Measurements from ENCODE around the gene C10orf90.

Gene C10orf90

GRCh38 chr10:126538439-126539135, 131.9 kb downstream of the C10orf90 start:
- DNase-seq (ENCODE audit: low read depth), result no peak

DNA sequence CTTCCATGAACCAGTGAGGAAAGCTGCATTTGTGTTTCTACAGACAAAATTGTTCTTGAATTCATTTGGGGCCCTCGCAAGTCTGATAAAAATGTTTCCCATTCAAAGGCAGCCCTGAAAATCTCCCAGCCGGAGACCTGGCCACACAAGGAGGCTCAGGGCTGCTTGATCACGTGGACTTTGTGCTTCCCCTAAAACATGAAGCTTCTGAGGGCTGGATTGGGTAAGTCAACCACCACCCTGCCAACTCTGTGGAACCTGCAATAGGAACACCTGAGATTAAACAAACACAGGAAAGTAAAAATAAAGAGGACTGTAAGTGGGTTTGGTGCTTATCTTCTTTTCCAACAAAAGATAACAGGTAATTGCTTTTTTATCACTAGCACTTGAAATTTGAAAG, 133.8 kb downstream of the C10orf90 start:
- no peak for DNase-seq (ENCODE audit: low read depth)

- no peak for DNase-seq (ENCODE audit: low read depth)
Observed at GRCh38 chr10:126536148-126536547, 134.3 kb downstream of the C10orf90 start.

GRCh38 chr10:126533644-126534043, 136.8 kb downstream of the C10orf90 start:
- no peak for DNase-seq (ENCODE audit: low read depth)

DNA sequence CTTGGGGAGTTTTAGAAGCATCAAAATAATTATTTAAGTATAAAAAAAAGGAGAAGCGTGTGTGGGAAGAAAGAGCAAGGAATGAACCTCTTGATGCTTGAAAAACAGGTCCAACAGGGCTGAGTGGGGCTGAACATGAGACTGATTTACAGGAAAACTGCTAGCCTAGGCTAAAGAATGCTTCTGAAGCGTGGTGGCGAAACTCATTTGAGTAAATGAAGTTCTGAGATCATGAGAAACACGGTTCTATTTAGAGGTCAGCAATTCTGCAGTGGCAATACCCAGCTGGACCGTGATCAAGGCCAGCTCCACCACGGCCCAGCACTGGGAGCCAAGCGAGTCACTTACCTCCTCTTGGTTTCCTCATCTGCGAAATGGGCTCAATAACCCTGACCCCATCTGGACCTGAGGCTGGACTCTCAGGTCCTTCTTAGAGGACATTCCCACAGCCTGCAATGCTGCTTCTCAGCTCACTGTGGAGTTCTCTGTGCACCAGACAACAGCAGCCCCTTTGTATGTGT, 142.1 kb downstream of the C10orf90 start:
- DNase-seq (ENCODE audit: low read depth), result no peak

- no peak for DNase-seq (ENCODE audit: low read depth)
Observed at GRCh38 chr10:126527645-126528314, 142.7 kb downstream of the C10orf90 start.

DNA sequence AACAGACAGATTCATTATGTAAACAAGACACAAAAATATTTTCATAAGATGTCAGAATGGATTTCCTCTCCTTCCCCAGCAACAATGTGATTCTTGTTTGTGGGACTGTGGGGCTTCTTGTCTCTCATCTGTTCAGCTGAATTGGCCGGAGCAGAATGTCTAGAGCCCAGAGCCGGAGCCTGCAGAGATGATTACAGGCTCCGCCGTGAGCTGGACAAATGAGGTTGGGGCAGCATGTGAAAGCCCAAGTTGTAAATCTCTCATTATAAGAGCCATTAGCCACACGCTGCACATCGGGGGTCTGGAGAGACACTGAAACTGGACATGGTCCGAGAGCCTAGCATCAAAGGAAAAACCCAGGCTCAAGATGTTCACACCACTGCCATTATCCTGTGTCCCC, 145.2 kb downstream of the C10orf90 start:
- no peak for DNase-seq (ENCODE audit: low read depth)

DNA sequence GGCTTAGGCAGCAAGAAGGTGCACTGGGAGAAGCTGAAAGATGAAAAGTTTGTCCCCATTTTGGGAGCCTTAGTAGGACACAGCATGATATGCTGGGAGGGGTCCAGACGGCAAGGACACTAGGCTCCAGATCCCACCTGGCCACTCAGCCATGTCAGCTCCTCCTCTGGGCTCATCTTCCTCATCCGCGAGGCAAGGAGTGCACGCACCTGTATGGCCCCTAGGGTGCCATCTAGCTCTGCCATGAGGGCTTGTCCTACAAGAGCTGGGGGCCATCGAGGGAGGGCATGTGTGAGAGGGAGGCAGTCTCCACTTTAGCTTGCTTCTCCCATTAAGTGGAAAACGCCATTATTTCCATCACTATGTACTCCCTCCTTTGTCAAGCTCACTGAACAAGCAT, 146.0 kb downstream of the C10orf90 start:
- no peak for DNase-seq (ENCODE audit: low read depth)

- no peak for DNase-seq (ENCODE audit: low read depth)
Observed at GRCh38 chr10:126523071-126523470, 147.4 kb downstream of the C10orf90 start.

GRCh38 chr10:126521399-126521798, 149.1 kb downstream of the C10orf90 start:
- no peak for DNase-seq (ENCODE audit: low read depth)

DNA sequence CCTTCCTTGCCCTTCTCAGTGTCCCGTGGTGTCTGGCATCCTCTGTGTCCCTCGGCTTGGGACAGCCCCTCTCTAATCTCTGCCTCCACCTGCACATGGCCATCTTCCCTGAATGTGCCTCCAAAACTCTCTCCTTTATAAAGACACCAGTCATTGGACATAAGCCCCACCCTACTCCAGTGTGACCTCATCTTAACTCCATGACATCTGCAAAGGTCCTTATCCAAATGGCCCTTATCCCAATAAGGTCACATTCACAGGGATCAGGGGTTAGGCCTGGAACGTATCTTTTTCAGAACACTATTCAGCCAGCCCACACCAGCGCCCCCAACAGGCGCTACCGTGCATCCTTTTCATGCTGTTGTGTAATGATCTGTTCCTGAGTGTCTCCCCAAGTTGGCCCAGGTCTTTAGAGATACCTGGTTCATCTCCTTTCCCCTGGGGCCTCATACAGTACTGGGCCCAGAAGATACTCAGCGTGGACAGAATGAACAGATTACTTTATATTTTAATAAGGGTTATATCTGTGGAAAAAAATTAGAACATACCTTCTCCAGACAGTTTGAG, 149.7 kb downstream of the C10orf90 start:
- no peak for DNase-seq (ENCODE audit: low read depth)

GRCh38 chr10:126519992-126520391, 150.5 kb downstream of the C10orf90 start:
- no peak for DNase-seq (ENCODE audit: low read depth)

DNA sequence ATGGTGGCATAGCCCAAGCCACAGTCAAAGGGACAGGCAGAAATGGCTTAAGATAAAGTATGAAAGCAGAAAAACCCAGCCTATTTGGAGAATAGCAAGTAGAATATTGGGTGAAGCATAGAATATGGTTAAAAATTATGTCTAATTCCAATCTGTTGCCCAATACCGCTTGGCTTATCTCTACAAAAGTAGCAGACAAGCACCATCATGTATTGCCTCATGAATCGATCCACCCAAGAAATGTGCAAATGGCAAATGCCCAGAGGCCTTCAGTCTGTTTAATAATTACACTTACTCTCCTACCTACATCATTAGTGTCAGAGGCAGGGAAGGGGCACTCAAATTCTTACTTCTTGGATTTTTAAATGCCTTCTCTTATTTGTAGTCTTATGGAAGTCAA, 151.3 kb downstream of the C10orf90 start:
- DNase-seq (ENCODE audit: low read depth), result no peak

DNA sequence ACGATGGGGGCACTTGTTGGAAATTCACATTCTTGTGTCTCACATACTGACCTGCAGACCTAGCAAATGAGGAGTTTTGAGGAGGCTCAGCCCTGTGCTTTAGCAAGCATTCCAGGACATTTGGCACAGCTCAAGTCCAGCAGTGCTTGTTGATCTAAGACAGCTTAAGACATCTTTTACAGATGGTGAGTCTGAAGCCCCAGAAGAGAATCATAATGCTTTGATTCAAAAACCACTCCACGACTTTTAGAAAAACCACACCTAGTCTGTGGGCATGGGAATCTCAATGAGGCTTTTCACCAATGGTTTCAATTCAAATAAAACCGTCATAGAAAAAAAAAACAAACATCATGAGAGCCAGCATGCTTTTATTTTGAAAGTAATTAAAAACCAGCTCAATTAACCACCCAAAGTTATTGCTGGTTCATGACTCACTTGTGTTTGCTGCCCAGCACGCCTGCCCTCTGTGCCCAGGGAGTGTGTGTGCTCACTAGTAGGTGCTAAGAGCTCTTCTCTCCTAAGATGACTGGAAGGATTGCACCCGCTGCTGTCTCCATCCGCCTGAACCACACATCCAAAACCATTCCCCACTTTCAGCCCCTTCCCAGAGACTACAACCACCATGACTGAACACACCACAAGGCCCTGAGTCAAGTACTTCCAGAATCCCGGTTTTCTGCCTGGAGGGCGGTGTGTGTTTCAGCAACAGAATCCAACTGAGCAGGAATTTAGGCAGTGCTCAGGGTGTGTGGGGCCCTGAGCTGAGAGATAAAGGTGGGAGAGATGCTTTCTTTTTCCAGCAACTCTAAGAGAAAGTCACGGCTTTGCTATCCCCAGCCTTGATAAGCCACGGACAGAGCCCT, 152.0 kb downstream of the C10orf90 start:
- no peak for DNase-seq (ENCODE audit: low read depth)

- no peak for DNase-seq (ENCODE audit: low read depth)
Observed at GRCh38 chr10:126516515-126516914, 154.0 kb downstream of the C10orf90 start.

- no peak for DNase-seq (ENCODE audit: low read depth)
Observed at GRCh38 chr10:126511917-126512479, 158.5 kb downstream of the C10orf90 start.

DNA sequence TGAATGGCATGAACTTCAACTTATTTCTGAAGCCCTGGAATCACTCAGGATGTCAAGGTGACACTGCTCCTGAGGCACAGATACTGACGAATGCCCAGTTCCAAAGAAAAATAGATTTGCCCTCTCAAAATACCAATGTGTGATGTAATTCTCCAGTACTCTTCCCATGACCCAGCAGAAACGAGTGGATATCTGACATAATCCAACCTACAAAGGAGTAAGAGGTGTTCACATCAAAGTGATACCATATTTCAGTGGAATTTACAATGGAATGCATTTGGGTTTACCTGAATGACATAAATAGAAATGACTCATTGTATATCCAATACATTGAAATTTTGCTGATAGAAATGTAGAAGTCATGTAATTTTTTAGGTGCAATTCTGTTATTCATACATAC, 161.3 kb downstream of the C10orf90 start:
- no peak for DNase-seq (ENCODE audit: low read depth)

DNA sequence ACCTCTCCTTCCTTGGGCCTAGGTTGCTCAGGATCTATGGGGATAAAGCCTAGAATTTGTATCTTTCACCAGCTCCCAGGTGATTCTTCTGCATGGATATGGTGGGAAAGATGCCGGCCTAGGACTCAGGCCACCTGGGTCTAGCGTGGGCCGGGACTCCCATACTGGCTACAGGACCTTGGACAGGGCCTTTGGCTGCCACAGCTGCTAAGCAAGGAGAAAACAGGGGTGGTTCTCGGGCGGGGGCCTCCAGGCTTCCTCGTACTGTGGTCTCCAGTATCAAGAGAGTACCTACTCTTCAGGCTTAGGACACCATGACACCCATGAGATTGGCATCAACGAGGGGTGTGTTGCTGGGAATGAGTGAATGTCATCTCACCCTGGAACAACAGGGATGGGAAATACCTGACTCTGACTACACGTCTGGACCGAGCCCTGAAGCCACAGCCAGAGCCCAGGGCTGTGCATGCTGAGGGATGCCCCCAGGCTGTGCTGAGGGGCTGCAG, 161.9 kb downstream of the C10orf90 start:
- DNase-seq (ENCODE audit: low read depth), result no peak

DNA sequence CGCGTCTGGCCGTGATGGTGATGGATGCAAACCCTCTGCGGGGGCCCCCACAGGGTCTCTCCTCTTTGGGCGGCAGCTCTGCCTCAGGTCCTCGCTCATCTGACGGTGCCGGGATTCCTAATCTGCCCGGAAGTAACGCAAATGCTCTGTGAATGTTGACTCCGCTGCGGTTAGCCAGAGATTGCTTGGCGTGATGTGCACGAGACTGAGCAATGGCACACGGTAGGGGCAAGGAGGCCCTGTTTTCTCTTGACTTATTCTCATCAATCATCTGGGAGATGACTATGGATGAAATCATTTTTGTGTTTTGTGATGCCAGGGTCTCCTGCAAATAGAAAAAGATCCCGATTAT, 165.8 kb downstream of the C10orf90 start:
- DNase-seq (ENCODE audit: low read depth), result no peak

DNA sequence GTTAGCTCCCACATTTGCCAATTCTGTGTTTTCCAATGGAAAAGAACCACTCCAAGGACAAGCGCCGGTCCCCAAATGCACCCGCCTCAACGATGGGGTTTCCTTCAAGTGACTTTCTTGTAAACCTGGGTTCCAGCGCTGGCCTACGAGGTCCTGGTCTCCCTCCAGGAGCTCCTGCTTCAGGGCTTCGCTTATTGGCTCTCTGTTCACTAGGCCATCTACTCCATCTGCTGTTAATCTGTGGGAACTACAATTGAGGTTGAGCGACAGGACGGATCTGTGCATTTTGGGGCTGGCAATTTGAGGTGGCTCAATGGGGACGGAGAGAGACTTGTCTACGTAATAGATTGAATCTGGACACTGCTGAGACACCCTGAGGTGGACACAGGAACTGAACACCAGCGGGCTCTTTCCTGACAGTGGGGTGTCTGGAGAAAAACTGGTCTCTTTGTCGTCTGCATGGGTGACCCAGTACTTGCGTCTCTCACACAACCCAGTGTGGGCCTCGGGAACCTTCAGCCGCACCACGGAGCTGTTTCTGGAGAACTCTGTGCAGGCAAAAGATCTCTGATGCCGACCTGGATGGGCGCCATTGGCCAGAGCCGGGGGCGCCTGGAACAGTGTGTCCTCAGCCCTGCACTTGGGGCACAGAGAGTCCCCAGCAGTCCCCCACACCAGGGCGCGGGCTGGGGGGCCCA, 166.3 kb downstream of the C10orf90 start:
- no peak for DNase-seq (ENCODE audit: low read depth)

GRCh38 chr10:126503392-126504062, 167.0 kb downstream of the C10orf90 start:
- no peak for DNase-seq (ENCODE audit: low read depth)

All from stimulated activated CD8-positive, alpha-beta memory T cell treated with anti-CD3 and anti-CD28 coated beads, Interleukin-12 subunit alpha, Interleukin-12 subunit beta, amount 100 ng/mL, for 1 hour (primary cell).